Upper lobe of left lung (tissue), 6 donors: ENCODE data around the gene MLXIPL. TPM values are rescaled to one million over a fixed set of nuclear protein-coding genes. Genes with fewer than 3 reads are reported as not detected.

Experiments used
- ATAC-seq, 2 donors: fragments of 200-7000 bp; cut with Tn5 transposase; one replicate each; pipeline ENCODE4 v1.9.1; 2022; ENCODE audit warnings: mild to moderate bottlenecking in 2 of 2, moderate library complexity in 2 of 2; ENCODE audit not compliant: low FRiP score in 2 of 2
- DNase-seq, 2 donors: peaks; one replicate each; pipeline ENCODE4 v3.0.0-alpha.2; 2019 to 2020
- H3K27ac ChIP-seq, 4 donors: fragments of 200-600 bp; sonication (generic); one replicate each; pipeline ENCODE4 v1.5.1; 2016 to 2019
- H3K27me3 ChIP-seq, 4 donors: fragments of 200-600 bp; sonication (generic); one replicate each; pipeline ENCODE4 v1.5.1; 2017 to 2019
- H3K36me3 ChIP-seq, 4 donors: fragments of 200-600 bp; sonication (generic); one replicate each; pipeline ENCODE4 v1.5.1; 2016 to 2019
- H3K4me1 ChIP-seq, 4 donors: fragments of 200-600 bp; sonication (generic); one replicate each; pipeline ENCODE4 v1.5.1; 2018 to 2019
- H3K4me3 ChIP-seq, 4 donors: fragments of 200-600 bp; sonication (generic); one replicate each; pipeline ENCODE4 v1.5.1; 2017 to 2019; ENCODE audit warnings: mild to moderate bottlenecking in 2 of 4, moderate library complexity in 1 of 4
- H3K9me3 ChIP-seq, 4 donors: fragments of 200-600 bp; sonication (generic); one replicate each; pipeline ENCODE4 v1.5.1; 2018 to 2019
- EP300 ChIP-seq, 4 donors: sonication (generic); formaldehyde crosslinking; IDR thresholded peaks; one replicate each; pipeline ENCODE4 v1.5.1; 2017; ENCODE audit warnings: antibody characterized with exemption in 4 of 4, control low read depth in 2 of 4
- POLR2A ChIP-seq, 4 donors: fragments of 450-650 bp; IDR thresholded peaks; one replicate each; pipeline ENCODE4 v1.5.1; 2016 to 2017; ENCODE audit warnings: antibody characterized with exemption in 4 of 4, mild to moderate bottlenecking in 2 of 4
- POLR2AphosphoS5 ChIP-seq, 2 donors: sonication (generic); formaldehyde crosslinking; IDR thresholded peaks; one replicate each; pipeline ENCODE4 v1.5.1; 2017; ENCODE audit warnings: antibody characterized with exemption in 2 of 2
- WGBS, 2 donors: methylation state at CpG; one replicate each; pipeline ENCODE4 v1.1.5; 2017 to 2018; 5-methylcytosine and 5-hydroxymethylcytosine counted together
- total RNA-seq, 6 donors: library from RNA; depleted of rRNA in 4 of 6; stranded (reverse); fragments of >200 nt in 4 of 6; gene quantifications; one replicate each; pipeline versions ENCODE4 v1.1.0 to v1.2.1, GENCODE V29; 2016 to 2021
- TF ChIP-seq, protein P1 (sequence below), 6 experiments: fragments of 450-650 bp in 4 of 6; fragments of 200-600 bp in 2 of 6; sonication (generic) in 2 of 6; IDR thresholded peaks; one replicate each; pipeline ENCODE4 v1.5.1; 2016 to 2019; ENCODE audit warnings: antibody characterized with exemption in 6 of 6
- donor health status: DM: no; HTN: no; CAD: no; lungs with moderate emphysema.
- donor health status: DM: no; HTN: yes; CAD: no; lungs with severe emphysema.

MLXIPL gene
- total RNA-seq, 6 donors from 2014 or later = 8.1 to 39.8 (median 14.4) TPM

DNA sequence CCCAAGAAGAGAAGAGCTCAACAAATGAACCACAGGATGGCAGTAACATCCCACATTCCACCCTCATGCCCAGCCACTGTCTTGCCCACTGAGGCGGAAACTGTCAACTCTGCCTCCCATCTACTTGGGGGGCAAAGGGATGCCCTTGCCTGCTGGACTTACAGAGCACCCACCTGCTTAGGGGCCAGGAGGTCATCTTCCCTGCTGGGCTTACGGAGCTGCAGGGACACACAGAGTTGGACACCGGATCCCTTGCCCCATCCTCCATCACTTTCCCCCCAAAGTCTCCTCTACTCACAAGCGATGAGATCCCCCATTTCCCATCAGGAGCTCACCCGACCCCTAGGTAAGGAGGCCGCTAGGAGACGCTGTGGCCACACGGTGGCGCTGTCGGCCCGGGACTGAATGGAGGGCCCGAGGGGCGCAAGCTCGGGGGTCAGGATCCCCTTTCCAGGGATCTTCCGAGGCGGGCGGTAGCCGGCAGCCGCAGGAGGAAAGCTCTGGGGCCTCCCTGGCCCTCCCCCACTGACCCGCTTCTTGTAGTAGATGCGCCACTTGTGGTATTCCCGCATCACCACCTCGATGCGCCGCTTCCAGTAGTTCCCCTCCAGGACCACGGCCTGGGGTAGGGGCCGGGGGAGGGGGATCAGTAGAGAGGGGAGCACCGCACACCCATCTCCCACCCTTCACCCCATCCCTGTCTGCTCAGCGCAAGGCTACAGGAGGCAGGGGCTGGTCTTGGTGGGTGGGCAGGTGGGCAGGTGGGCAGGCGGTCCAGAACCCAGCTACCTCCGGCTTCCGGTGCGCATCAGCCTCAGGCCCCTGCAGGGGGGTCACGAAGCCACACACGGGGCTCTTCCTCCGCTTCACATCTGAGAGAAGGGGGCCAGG lies 17.3 kb downstream of the MLXIPL start:
- DNase-seq = peak; percentile 37 to 94
- peak; percentile 51 to 81 for ATAC-seq
- no peaks in the 10 kb centered on the region for H3K36me3 ChIP-seq
- H3K4me3 ChIP-seq = no peak overlapping the region
- H3K4me1 ChIP-seq = peaks cover 3 to 7% (median 6%) of the 10 kb centered on the region in 4 donors
- H3K27ac ChIP-seq = no peak overlapping the region
- H3K27me3 ChIP-seq = peaks cover 0 to 5% (median 0%) of the 10 kb centered on the region in 4 donors
- no peaks in the 10 kb centered on the region for H3K9me3 ChIP-seq
- TF ChIP-seq POLR2AphosphoS5 (IDR thresholded peaks at IDR 0.05) (no peak), POLR2A (IDR thresholded peaks at IDR 0.05) (no peak), EP300 (IDR thresholded peaks at IDR 0.05) (no peak)
- TF ChIP-seq, protein P1, sequence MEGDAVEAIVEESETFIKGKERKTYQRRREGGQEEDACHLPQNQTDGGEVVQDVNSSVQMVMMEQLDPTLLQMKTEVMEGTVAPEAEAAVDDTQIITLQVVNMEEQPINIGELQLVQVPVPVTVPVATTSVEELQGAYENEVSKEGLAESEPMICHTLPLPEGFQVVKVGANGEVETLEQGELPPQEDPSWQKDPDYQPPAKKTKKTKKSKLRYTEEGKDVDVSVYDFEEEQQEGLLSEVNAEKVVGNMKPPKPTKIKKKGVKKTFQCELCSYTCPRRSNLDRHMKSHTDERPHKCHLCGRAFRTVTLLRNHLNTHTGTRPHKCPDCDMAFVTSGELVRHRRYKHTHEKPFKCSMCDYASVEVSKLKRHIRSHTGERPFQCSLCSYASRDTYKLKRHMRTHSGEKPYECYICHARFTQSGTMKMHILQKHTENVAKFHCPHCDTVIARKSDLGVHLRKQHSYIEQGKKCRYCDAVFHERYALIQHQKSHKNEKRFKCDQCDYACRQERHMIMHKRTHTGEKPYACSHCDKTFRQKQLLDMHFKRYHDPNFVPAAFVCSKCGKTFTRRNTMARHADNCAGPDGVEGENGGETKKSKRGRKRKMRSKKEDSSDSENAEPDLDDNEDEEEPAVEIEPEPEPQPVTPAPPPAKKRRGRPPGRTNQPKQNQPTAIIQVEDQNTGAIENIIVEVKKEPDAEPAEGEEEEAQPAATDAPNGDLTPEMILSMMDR (IDR thresholded peaks at IDR 0.05) = peak; percentile 83 to 91 (median 87)
- 6 to 19% methylated on average over 3 to 36 of the region's 36 CpGs for WGBS, 2 donors

DNA sequence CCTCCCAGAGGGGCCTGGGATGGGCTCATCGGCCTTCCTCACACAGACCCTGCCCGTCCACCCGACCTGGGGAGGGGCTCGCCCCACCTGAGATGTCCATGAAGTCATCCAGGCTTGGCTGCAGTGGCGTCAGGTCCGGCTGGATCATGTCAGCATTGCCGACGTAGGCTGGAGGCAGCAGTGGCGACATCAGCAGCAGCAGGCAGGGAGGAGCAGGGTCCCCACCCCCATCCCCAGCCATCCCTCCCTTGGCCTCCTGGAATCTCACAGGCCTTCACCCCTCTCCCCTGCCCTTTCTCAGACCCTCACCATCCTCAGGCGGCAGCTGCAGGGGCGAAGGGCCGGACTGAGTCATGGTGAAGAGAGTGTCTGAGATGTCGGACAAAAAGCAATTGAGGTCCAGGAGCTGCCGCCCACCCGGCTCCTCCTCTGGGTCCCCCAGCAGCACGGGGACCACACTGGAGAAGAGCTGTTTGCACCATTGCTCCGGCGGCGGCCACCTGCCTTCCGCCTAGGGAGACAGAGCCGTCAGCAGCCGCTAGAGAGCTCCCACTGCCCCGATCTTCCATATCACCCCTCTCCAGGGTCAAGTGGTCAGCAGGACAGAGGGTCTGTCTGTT lies 18.6 kb downstream of the MLXIPL start:
- TF ChIP-seq POLR2AphosphoS5 (IDR thresholded peaks at IDR 0.05) (no peak), EP300 (IDR thresholded peaks at IDR 0.05) (no peak), POLR2A (IDR thresholded peaks at IDR 0.05) (no peak)
- TF ChIP-seq, protein P1 (IDR thresholded peaks at IDR 0.05) = no peak
- H3K36me3 ChIP-seq = no peaks in the 10 kb centered on the region
- peak in 1 of 2 donors; percentile 67 for DNase-seq
- no peak for ATAC-seq
- WGBS, 2 donors = 69 to 73% methylated on average over 18 to 22 of the region's 23 CpGs
- peaks cover 0 to 5% (median 0%) of the 10 kb centered on the region in 4 donors for H3K27me3 ChIP-seq
- H3K4me3 ChIP-seq = no peak overlapping the region
- H3K27ac ChIP-seq = no peak overlapping the region
- no peaks in the 10 kb centered on the region for H3K9me3 ChIP-seq
- H3K4me1 ChIP-seq = peaks cover 3 to 7% (median 6%) of the 10 kb centered on the region in 4 donors

DNA sequence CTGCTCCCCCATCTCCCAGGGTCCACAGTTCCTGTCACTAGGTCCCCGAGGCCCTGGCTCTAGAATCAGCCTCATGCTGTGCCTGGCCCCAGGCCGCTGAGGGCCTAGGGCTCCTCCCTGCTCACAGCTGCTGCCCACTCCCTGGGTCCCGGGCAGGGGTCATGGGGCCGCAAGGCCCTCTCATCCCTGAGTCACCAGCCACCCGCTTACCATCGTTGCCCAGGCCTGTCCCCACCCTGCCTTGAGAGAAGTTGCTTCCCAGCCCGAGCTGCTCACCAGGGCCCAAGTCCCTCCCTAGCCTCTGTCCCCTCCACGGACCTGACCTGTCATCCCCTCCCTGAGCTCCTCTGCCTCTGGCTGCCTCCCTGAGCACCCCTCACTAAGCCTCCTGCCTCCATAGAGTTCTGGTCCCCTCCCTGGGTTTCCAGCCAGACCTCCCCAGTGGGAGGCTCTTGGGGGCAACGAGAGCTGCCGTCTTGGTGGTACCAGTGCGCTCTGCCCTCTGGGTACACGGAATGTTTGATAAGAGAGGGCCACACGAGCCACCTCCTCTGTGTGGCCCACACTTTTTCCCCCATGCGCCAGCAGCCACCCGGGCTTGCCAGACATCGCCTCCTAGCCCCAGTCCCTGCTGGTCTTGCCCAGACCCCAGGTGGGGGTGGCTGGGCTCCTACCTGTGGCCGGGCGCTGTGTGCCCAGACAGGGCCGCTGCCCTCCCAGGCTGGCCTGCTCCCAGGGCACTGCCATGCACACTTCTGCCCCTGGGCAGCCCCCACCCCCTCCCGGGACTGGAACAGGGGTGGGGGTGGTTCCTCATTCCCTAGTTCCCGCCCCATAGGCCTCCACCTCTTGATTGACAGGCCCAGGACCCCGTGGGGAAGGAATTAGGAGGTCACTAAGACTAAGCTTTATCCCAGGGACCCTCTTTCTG lies 21.3 kb downstream of the MLXIPL start:
- peaks cover 0 to 5% (median 0%) of the 10 kb centered on the region in 4 donors for H3K27me3 ChIP-seq
- no peak overlapping the region for H3K27ac ChIP-seq
- no peaks in the 10 kb centered on the region for H3K9me3 ChIP-seq
- WGBS, 2 donors = 72 to 79% methylated on average over 13 to 21 of the region's 22 CpGs
- TF ChIP-seq EP300 (IDR thresholded peaks at IDR 0.05) (no peak), POLR2A (IDR thresholded peaks at IDR 0.05) (no peak), POLR2AphosphoS5 (IDR thresholded peaks at IDR 0.05) (no peak)
- TF ChIP-seq, protein P1 (IDR thresholded peaks at IDR 0.05) = no peak
- peaks cover 3 to 7% (median 6%) of the 10 kb centered on the region in 4 donors for H3K4me1 ChIP-seq
- H3K36me3 ChIP-seq = no peaks in the 10 kb centered on the region
- H3K4me3 ChIP-seq = no peak overlapping the region
- no peak for ATAC-seq
- peak in 1 of 2 donors; percentile 63 for DNase-seq

DNA sequence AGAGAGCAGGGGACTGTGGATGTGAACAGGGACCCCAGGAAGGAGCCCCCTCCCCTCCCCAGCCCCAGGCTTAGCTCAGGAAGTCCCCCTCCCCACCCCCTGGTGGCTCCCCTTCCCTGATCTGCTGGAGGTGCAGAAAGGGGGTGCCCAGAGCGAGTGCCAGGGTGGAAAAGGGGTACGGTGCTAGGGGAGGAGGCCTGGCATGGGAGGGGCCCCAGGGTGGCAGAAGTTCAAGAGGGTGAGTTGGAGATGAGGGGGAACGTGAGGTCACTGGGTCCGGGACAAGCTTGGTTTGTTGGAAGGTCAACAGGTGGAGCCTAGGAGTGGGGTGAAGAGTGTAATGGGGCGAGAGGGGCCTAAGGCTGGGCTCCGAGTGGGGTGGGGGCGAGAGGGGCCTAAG lies 24.4 kb downstream of the MLXIPL start:
- WGBS, 2 donors = 50 to 54% methylated on average over 7 of the region's 7 CpGs

More for the DNA sequence above, 24.4 kb downstream of the MLXIPL start:
- H3K9me3 ChIP-seq = no peaks in the 10 kb centered on the region
- H3K36me3 ChIP-seq = no peaks in the 10 kb centered on the region
- no peak overlapping the region for H3K4me3 ChIP-seq
- H3K4me1 ChIP-seq = no peaks in the 10 kb centered on the region
- ATAC-seq (no peak), DNase-seq (no peak)
- TF ChIP-seq, protein P1 (IDR thresholded peaks at IDR 0.05) = no peak
- TF ChIP-seq POLR2A (IDR thresholded peaks at IDR 0.05) (no peak), POLR2AphosphoS5 (IDR thresholded peaks at IDR 0.05) (no peak), EP300 (IDR thresholded peaks at IDR 0.05) (no peak)
- no peak overlapping the region for H3K27ac ChIP-seq
- no peaks in the 10 kb centered on the region for H3K27me3 ChIP-seq
